Left ventricle myocardium inferior (tissue), 1 donor: Measurements from ENCODE around the gene NXPH1. TPM values are rescaled to one million over a fixed set of nuclear protein-coding genes. Genes with fewer than 3 reads are reported as not detected.

ENCODE experiments used
- DNase-seq: peaks from one replicate; pipeline ENCODE4 v3.0.0-alpha.2; 2020
- H3K27ac ChIP-seq: fragments of 200-600 bp; replicated peaks from 2 replicates; pipeline ENCODE4 v1.8.0; 2021
- H3K27me3 ChIP-seq: fragments of 200-600 bp; 2 replicates; pipeline ENCODE4 v1.8.0; 2021; ENCODE audit warnings: low read depth
- H3K36me3 ChIP-seq: fragments of 200-600 bp; 2 replicates; pipeline ENCODE4 v1.8.0; 2021
- H3K4me1 ChIP-seq: fragments of 200-600 bp; 2 replicates; pipeline ENCODE4 v1.8.0; 2021
- H3K4me3 ChIP-seq: fragments of 200-600 bp; 2 replicates; pipeline ENCODE4 v1.8.0; 2021; ENCODE audit warnings: mild to moderate bottlenecking, moderate library complexity
- H3K9me3 ChIP-seq: fragments of 200-600 bp; replicated peaks from 2 replicates; pipeline ENCODE4 v1.8.0; 2021
- intact Hi-C: fragments of 100-400 bp; cut with micrococcal nuclease; formaldehyde crosslinking; loops from one replicate; pipeline ENCODE4 v1.11.0; 2022
- total RNA-seq: library from RNA; stranded (reverse); fragmentation: NEBNext Ultra II Directional; extraction: Animal tissue kit (Norgen Biotek cat#: 25700); gene quantifications from one replicate; pipeline ENCODE4 v1.2.1, GENCODE V29; 2021
- TF ChIP-seq, protein P1 (sequence below): fragments of 200-600 bp; IDR thresholded peaks from 2 replicates; pipeline ENCODE4 v1.8.0; 2021; ENCODE audit warnings: antibody characterized with exemption, mild to moderate bottlenecking, borderline replicate concordance
- donor health status: DM: no; HTN: yes; CAD: no; lungs with severe emphysema.

The NXPH1 gene
- total RNA-seq, 1 donor from 2014 or later = not detected

DNA sequence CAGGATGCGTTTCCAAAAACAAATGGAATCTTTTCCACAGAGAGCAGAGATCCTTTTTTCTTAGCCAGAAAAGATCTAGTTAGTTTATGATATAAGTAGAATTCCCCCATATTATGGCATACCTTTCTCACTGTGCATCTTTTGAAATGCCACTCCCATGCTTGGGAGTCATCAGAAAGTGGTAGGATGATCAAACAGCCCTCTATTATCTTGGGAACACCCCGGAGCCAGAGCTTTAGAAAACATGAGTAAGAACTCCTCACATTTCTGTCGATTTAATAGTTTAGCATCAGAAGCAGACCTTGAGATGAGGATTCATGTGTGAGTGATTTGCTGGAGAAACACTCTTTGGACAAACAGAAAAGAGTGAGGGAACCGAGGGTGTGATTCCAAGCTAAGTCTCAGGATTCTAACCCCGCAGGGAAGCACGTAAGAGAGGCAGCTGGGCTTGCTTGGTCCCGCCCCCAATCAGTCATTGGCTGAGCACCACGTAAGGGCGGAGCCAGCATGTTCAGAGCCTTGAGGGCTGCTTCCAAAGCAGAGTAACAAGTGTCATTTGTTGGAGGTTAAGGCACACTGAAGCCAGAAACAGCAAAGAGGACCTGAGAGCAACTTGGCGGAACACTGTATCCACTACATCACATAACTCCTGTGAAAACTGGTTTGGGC is 43.7 kb upstream of the NXPH1 start:
- H3K4me3 ChIP-seq = no peak overlapping the region
- DNase-seq = no peak
- H3K36me3 ChIP-seq = no peaks in the 10 kb centered on the region
- TF ChIP-seq, protein P1, sequence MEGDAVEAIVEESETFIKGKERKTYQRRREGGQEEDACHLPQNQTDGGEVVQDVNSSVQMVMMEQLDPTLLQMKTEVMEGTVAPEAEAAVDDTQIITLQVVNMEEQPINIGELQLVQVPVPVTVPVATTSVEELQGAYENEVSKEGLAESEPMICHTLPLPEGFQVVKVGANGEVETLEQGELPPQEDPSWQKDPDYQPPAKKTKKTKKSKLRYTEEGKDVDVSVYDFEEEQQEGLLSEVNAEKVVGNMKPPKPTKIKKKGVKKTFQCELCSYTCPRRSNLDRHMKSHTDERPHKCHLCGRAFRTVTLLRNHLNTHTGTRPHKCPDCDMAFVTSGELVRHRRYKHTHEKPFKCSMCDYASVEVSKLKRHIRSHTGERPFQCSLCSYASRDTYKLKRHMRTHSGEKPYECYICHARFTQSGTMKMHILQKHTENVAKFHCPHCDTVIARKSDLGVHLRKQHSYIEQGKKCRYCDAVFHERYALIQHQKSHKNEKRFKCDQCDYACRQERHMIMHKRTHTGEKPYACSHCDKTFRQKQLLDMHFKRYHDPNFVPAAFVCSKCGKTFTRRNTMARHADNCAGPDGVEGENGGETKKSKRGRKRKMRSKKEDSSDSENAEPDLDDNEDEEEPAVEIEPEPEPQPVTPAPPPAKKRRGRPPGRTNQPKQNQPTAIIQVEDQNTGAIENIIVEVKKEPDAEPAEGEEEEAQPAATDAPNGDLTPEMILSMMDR = no peak
- intact Hi-C loops = no loop called here
- peaks cover 45% of the 10 kb centered on the region for H3K27me3 ChIP-seq
- H3K27ac ChIP-seq = no peak overlapping the region
- H3K9me3 ChIP-seq = no peaks in the 10 kb centered on the region
- no peaks in the 10 kb centered on the region for H3K4me1 ChIP-seq

DNA sequence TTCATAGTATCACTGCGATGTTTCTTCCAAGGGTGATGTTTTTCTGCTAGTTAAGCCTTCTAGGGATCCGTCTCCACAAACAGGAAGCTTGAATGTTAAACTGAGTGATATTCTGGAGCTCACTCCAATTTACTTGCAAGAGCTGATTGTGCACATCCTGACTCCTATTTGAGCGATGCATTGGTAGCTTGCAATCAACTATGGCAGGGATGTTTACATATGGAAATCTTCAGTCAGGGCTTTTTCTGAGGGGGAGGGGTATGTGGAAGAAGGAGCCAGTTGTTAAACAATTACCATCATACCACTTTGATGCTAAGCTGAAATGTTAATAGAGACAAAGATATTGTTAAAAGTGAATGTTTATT is 43.2 kb upstream of the NXPH1 start:
- no peaks in the 10 kb centered on the region for H3K9me3 ChIP-seq
- H3K36me3 ChIP-seq = no peaks in the 10 kb centered on the region
- no peak for DNase-seq
- H3K4me1 ChIP-seq = no peaks in the 10 kb centered on the region
- intact Hi-C loops = no loop called here
- H3K27ac ChIP-seq = no peak overlapping the region
- TF ChIP-seq, protein P1 = no peak
- peaks cover 45% of the 10 kb centered on the region for H3K27me3 ChIP-seq
- no peak overlapping the region for H3K4me3 ChIP-seq

DNA sequence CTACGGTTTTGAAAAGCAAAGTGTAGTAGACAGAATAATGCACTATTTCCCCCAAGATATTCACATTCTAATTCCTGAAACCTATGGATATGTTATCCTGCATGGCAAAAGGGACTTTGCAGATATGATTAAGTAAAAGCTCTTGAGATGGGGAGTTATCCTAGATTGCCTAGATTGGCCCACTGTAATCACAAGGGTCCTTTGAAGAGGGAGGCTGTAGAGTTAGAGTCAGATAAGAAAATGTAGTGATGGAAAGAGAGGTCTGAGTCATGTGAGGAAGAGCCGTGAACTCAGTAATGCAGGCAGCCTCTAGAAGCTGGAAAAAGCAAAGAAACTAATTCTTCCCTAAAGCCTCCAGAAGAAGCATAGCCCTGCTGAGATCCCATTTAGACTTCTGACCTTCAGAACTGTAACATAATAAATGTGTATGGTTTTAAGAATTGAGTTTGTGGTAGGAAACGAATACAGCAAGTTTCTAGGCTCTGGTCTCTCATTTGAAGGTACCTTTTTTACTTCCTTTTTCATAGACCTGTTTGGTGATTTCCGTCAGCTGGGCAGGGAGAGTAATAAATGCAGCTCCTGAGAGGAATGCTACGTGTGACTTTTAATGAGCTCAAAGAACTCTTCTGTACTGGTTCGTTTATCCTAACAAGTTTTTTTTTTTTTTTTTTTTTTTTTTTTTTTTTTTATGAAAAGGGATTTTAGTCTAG is 41.9 kb upstream of the NXPH1 start:
- Histone ChIP-seq H3K4me1 (no peaks in the 10 kb centered on the region), H3K9me3 (no peaks in the 10 kb centered on the region), H3K36me3 (no peaks in the 10 kb centered on the region), H3K27ac (no peak overlapping the region), H3K4me3 (no peak overlapping the region), H3K27me3 (peaks cover 45% of the 10 kb centered on the region)
- TF ChIP-seq, protein P1 = no peak
- no peak for DNase-seq
- intact Hi-C loops = no loop called here

DNA sequence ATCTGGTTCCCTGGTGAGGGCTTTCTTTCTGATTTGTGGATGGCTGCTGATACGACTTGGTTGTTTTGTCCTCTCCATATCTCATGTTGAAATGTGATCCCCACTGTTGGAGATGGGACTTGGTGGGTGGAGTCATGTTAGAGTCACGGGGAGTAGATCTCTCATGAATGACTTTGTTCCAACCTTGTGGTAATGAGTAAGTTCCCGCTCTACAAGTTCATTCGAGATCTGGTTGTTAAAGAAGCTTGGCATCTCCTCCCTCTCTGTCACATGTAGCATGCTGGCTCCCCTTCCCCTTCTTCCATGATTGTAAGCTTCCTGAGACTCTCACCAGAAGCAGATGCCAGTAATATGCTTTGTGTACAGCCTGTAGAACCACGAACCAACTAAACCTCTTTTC is 37.1 kb upstream of the NXPH1 start:
- Histone ChIP-seq H3K27me3 (peaks cover 29% of the 10 kb centered on the region), H3K27ac (no peak overlapping the region), H3K9me3 (no peaks in the 10 kb centered on the region), H3K4me1 (no peaks in the 10 kb centered on the region), H3K4me3 (no peak overlapping the region), H3K36me3 (no peaks in the 10 kb centered on the region)
- intact Hi-C loops = no loop called here
- TF ChIP-seq, protein P1 = no peak
- DNase-seq = no peak

DNA sequence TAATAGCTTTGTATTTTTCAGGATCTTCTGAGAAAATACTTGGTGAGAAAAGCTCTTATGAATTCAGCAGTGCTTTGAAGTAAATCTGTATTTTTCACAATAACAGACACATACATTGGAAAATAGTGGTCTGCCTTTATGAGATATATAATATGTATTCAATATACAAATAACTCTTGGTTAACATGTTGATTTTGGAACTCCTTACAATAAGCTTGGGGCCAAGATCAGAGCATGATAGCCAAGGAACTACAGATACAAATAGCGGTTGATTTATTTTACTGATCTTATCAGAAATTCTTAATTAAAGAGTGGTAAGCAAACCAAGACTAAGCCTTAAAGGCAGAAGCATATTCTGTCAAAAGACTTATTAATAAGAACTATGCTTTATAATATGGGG is 24.5 kb upstream of the NXPH1 start:
- H3K9me3 ChIP-seq = no peaks in the 10 kb centered on the region
- H3K27ac ChIP-seq = no peak overlapping the region
- H3K4me3 ChIP-seq = no peak overlapping the region
- intact Hi-C loops = no loop called here
- H3K4me1 ChIP-seq = no peaks in the 10 kb centered on the region
- H3K27me3 ChIP-seq = peaks cover 30% of the 10 kb centered on the region
- H3K36me3 ChIP-seq = no peaks in the 10 kb centered on the region
- TF ChIP-seq, protein P1 = no peak
- DNase-seq = no peak
